Measurements from ENCODE around the gene GFM1. TPM values are rescaled to one million over a fixed set of nuclear protein-coding genes. Genes with fewer than 3 reads are reported as not detected.

Gene GFM1
- total RNA-seq, 2 experiments from 2014 or later, result 57.4 to 57.8 TPM

DNA sequence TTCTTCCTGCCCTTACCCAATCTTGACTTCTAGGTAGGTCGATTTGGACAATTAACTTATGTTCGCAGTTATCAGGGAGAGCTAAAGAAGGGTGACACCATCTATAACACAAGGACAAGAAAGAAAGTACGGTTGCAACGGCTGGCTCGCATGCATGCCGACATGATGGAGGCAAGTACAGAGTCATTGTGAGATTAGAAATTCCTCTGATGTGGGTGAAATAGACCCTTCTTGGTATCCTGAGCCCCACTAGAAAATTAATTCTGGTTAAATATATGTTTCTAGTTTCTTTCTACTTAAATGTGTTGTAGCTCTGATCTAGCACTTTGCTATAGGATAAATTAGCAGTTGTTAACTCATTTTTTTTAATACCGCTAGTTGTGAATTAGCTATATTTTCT, 14.6 kb downstream of the GFM1 start:
- Mint-ChIP-seq H3K4me3 (no peak overlapping the region), H3K9me3 (no peaks in the 10 kb centered on the region), H3K27ac (no peak overlapping the region), H3K4me1 (ENCODE audit: low read depth) (peaks cover 6% of the 10 kb centered on the region), H3K27me3 (ENCODE audit: low read depth) (no peaks in the 10 kb centered on the region), H3K36me3 (ENCODE audit: low read depth) (peaks cover 15% of the 10 kb centered on the region)
- DNase-seq, result no peak
- intact Hi-C loops (cut with micrococcal nuclease), result loop anchor here (1.0 to 2.0 kb wide), 3 partner anchors 13 to 602 kb away; partner anchors contain the start of gene LXN
- CTCF ChIA-PET, result interaction anchor here (0.6 to 3.3 kb wide), 17 partner anchors 8 to 1186 kb away, joined by 3 to 43 read pairs (median 5); partner anchors contain the start of genes GFM1 and LXN

DNA sequence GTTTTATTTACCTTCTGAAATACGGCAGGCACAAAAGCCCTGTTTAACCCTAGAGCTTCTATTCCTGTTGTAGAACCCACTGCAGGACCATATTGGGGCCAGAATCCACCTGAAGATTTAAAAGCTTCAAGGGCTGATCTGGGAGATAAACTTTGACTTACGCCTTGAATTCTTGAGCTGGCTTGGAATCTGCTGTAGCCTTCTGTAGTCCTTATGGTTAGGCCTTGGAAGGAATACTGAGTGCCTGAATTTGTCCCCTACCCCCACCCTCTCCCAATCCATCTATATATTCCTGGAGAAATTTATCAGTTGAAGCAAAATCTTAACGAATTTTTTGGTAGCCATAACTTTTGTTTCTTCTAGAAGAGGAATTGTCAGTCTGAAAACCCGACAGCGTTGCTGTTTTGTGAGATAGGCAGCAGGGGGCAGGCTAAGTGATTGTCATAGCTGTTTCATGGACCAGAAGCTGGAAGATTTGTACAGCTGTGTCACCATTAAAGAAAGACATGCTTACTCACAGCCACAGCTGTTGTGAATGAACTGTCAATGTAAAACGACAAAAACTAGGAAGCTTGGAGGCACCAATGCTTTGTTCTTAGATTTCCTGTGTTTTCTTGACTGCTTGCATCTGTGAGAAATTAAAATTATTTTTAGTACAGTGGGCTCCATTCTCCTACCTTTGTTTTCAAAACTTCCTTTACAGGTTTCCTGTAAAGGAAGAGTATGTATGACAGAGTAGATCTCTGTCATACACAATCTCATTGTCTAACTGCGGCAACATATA, 15.3 kb downstream of the GFM1 start:
- no peaks in the 10 kb centered on the region for H3K27me3 Mint-ChIP-seq (ENCODE audit: low read depth)
- no peak overlapping the region for H3K27ac Mint-ChIP-seq
- peak; percentile 74 for DNase-seq
- no peak overlapping the region for H3K4me3 Mint-ChIP-seq
- H3K36me3 Mint-ChIP-seq (ENCODE audit: low read depth), result peaks cover 19% of the 10 kb centered on the region
- H3K4me1 Mint-ChIP-seq (ENCODE audit: low read depth), result peaks cover 6% of the 10 kb centered on the region
- intact Hi-C loops (cut with micrococcal nuclease), result loop anchor here (1.0 to 2.0 kb wide), 3 partner anchors 13 to 601 kb away; partner anchors contain the start of gene LXN
- no peaks in the 10 kb centered on the region for H3K9me3 Mint-ChIP-seq
- CTCF ChIA-PET, result interaction anchor here (0.6 to 3.3 kb wide), 19 partner anchors 8 to 1185 kb away, joined by 3 to 43 read pairs (median 5); partner anchors contain the start of genes GFM1 and LXN

DNA sequence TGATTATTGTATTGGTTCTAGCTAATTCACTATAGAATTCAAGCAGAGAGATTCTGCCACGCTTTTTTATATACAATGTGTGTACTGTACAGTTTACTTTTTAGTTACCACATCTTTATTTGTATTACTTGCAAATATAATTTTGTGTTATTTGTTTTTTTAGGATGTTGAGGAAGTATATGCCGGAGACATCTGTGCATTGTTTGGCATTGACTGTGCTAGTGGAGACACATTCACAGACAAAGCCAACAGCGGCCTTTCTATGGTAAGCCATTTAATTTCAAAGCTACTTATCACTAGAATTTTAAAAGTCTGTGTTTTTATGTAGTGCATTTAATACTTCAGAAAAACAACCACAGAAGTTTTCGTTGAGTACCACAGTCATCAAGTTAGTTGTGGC, 16.4 kb downstream of the GFM1 start:
- peaks cover 19% of the 10 kb centered on the region for H3K36me3 Mint-ChIP-seq (ENCODE audit: low read depth)
- no peak overlapping the region for H3K4me3 Mint-ChIP-seq
- no peak overlapping the region for H3K27ac Mint-ChIP-seq
- H3K27me3 Mint-ChIP-seq (ENCODE audit: low read depth), result no peaks in the 10 kb centered on the region
- H3K9me3 Mint-ChIP-seq, result no peaks in the 10 kb centered on the region
- no peak for DNase-seq
- intact Hi-C loops (cut with micrococcal nuclease), result no loop called here
- CTCF ChIA-PET, result interaction anchor here (1.0 to 3.3 kb wide), 6 partner anchors 8 to 129 kb away, joined by 3 to 43 read pairs (median 4); partner anchors contain the start of genes GFM1 and LXN
- H3K4me1 Mint-ChIP-seq (ENCODE audit: low read depth), result peaks cover 6% of the 10 kb centered on the region

DNA sequence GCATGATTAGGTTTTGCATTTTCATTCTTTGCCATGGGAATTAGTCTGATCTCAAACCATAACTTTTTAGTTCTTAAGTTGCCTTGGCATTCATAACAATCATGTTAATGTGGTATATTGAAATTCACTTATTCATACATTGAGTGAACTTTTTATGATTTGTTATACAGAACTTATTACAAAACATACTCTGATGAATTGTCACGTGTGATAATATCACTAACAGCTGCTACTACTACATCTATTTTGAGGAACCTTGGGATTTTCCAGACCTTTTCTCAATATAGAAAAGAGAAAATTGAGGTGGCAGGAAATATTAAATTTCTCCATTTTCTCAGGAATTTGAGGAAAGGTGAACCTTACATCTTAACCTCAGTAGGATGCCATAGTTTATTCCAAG, 18.9 kb downstream of the GFM1 start:
- no peak overlapping the region for H3K27ac Mint-ChIP-seq
- peaks cover 20% of the 10 kb centered on the region for H3K36me3 Mint-ChIP-seq (ENCODE audit: low read depth)
- no peaks in the 10 kb centered on the region for H3K27me3 Mint-ChIP-seq (ENCODE audit: low read depth)
- DNase-seq, result no peak
- no peak overlapping the region for H3K4me3 Mint-ChIP-seq
- H3K9me3 Mint-ChIP-seq, result no peaks in the 10 kb centered on the region
- intact Hi-C loops (cut with micrococcal nuclease), result no loop called here
- H3K4me1 Mint-ChIP-seq (ENCODE audit: low read depth), result peaks cover 6% of the 10 kb centered on the region
- CTCF ChIA-PET, result interaction anchor here (2.4 kb wide), 1 partner anchor 18 kb away, joined by 13 read pairs; the partner anchor contains the start of gene GFM1

DNA sequence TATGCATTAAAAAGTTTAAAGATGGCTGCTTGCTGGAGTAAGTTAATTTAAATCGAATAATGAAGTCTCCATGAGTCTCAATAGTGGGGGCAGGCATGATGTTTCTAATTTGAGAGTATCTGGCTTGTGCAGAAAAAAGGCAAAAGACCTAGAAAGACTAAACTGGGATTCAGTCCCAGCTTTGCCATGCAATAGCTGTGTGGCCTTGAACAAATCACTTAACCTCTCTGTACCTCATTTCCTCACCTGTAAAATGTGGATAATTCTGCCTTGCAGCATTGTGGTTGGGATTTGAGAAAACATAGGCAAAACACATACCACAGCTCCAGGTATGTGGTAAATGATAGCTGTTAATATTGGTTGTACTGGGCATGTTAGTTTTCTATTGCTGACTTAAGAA, 19.5 kb downstream of the GFM1 start:
- intact Hi-C loops (cut with micrococcal nuclease), result no loop called here
- no peak overlapping the region for H3K4me3 Mint-ChIP-seq
- H3K4me1 Mint-ChIP-seq (ENCODE audit: low read depth), result peaks cover 3% of the 10 kb centered on the region

DNA sequence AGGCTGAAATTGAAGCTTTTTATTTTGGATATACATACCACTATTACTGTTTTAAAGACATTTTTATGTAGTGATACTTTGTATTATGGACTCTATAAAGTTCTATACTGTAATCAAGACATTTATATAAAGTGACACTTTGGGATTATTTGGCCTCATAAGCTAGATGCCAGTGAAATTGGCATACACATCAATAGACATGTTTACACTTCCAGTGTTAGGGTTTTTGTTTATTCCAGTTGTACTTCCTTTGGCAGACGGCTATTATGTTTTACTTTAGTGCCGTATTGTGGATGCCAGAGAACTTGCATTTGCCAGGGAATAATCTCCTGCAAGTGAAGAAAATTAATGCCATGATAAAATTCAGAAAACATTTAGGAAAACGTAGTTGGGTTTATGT, 22.1 kb downstream of the GFM1 start:
- H3K4me3 Mint-ChIP-seq, result no peak overlapping the region
- H3K27me3 Mint-ChIP-seq (ENCODE audit: low read depth), result no peaks in the 10 kb centered on the region
- peaks cover 30% of the 10 kb centered on the region for H3K36me3 Mint-ChIP-seq (ENCODE audit: low read depth)
- intact Hi-C loops (cut with micrococcal nuclease), result no loop called here
- no peak overlapping the region for H3K27ac Mint-ChIP-seq
- DNase-seq, result no peak
- CTCF ChIA-PET, result interaction anchor here (1.0 kb wide), 1 partner anchor 23 kb away, joined by 3 read pairs; the partner anchor contains the start of gene GFM1
- H3K4me1 Mint-ChIP-seq (ENCODE audit: low read depth), result peaks cover 9% of the 10 kb centered on the region
- H3K9me3 Mint-ChIP-seq, result no peaks in the 10 kb centered on the region

More for the DNA sequence above, 19.5 kb downstream of the GFM1 start:
- Mint-ChIP-seq H3K27ac (no peak overlapping the region), H3K27me3 (ENCODE audit: low read depth) (no peaks in the 10 kb centered on the region), H3K9me3 (no peaks in the 10 kb centered on the region), H3K36me3 (ENCODE audit: low read depth) (peaks cover 23% of the 10 kb centered on the region)
- DNase-seq, result no peak
- CTCF ChIA-PET, result interaction anchor here (2.4 kb wide), 1 partner anchor 19 kb away, joined by 13 read pairs; the partner anchor contains the start of gene GFM1

DNA sequence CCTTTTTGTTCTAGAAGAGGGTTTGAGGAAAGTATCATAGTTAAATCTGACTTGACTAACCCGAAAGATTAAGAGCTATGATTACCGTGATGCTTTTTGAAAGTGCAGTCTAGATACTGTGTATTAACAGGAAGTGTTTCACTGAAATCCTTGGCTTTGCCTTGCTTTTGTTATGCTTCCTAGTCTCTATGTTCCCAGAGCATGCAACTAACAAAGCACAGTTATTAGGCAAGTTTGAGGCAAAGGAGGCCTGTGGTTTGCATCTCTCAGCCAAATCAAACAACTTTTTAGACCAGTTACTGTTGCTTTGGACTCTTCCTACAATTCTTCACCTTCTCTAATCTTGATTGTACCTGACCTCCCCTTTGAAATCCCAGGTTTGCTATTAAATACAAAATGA, 24.2 kb downstream of the GFM1 start:
- no peak overlapping the region for H3K27ac Mint-ChIP-seq
- DNase-seq, result no peak
- no peaks in the 10 kb centered on the region for H3K27me3 Mint-ChIP-seq (ENCODE audit: low read depth)
- peaks cover 36% of the 10 kb centered on the region for H3K36me3 Mint-ChIP-seq (ENCODE audit: low read depth)
- intact Hi-C loops (cut with micrococcal nuclease), result no loop called here
- H3K4me3 Mint-ChIP-seq, result no peak overlapping the region
- H3K4me1 Mint-ChIP-seq (ENCODE audit: low read depth), result peaks cover 17% of the 10 kb centered on the region
- no peaks in the 10 kb centered on the region for H3K9me3 Mint-ChIP-seq
- CTCF ChIA-PET, result interaction anchor here (1.5 kb wide), 1 partner anchor 9 kb away, joined by 8 read pairs; no protein-coding TSS in a partner anchor

DNA sequence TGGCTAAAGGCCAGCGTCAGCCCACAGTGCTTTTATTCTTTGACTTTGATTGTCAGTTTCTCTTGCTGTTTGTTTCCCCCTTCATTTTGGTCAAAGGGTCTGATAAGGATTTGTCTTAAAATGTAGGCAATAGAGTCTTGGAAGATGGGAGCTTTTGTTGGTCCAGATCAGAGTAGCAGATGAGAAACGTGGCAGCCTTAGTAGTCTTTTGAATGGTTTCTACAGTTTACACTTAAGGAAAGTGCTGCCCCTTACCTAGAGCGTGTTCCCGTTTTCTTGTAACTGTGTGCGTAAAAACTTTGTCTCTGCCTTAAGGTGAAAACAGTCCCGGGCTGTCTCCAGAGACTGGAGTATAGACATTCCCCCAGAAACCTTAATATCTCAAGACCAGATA, 27.5 kb downstream of the GFM1 start:
- H3K27me3 Mint-ChIP-seq (ENCODE audit: low read depth), result no peaks in the 10 kb centered on the region
- H3K9me3 Mint-ChIP-seq, result no peaks in the 10 kb centered on the region
- H3K27ac Mint-ChIP-seq, result peak overlapping the region; percentile 88
- intact Hi-C loops (cut with micrococcal nuclease), result loop anchor here (1.0 to 10.0 kb wide), 5 partner anchors 13 to 1497 kb away; partner anchors contain the start of genes GFM1 and MFSD1
- peaks cover 17% of the 10 kb centered on the region for H3K4me1 Mint-ChIP-seq (ENCODE audit: low read depth)
- DNase-seq, result no peak
- peaks cover 28% of the 10 kb centered on the region for H3K36me3 Mint-ChIP-seq (ENCODE audit: low read depth)
- H3K4me3 Mint-ChIP-seq, result peak overlapping the region; percentile 90
- CTCF ChIA-PET, result interaction anchor here (0.9 to 1.6 kb wide), 7 partner anchors 11 to 119 kb away, joined by 3 to 13 read pairs (median 4); partner anchors contain the start of gene GFM1

DNA sequence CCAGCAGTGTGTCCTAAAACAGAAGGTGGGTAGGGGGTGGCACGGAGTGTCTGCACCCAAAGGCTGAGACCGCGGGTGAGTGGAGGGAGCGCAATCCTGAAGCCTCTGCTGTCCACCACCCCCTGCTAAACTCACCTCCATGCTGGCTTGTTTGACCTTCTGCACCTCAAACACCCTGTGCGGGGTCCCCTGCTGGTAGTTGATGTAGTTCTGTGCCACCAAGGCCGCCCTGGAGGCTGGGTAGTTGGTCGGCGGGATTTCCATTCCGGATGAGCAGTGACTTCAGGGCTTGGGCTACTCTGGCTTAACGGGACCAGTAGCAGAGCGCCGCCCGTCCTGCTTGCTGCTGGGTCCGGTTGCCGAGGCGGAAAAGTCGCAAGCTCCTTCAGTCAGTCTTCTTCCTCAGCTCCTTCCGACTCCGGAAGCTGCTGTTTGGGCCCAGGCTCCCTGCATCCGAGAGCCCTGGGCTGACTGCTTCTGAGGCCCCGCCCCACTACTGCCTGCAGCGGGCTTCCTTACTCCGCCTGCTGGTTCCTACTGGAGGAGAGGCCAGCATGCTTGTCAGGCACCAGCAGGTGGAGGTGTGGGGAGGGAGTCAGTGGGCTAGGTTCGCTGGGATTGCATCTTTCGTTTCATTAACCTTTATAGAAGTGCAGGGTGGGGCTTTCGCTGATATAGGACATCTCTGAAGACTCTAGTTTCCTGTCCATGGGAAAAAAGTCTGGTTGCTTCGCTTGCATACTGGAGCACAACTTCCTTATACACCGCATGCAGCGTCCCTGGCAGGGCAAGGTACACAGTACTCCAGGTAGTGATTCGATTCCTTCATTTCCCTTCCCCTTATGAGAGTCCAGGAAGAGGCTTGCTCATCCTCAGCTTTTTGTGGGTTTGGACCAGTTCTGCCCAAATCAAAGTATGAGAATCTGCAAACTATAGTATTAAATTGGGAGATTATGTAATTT, 28.2 kb downstream of the GFM1 start, which contains the start of gene LXN:
TSS of gene LXN (minus strand) at position 434 of the 962 bp plus-strand sequence. CDS start at position 264, 170 bp downstream.
- peak within 1 kb of the TSS; percentile 90 for H3K4me3 Mint-ChIP-seq
- H3K4me1 Mint-ChIP-seq (ENCODE audit: low read depth), result peaks cover 17% of the 10 kb centered on the region
- CTCF ChIA-PET, result interaction anchor here (0.9 to 1.6 kb wide), 6 partner anchors 12 to 118 kb away, joined by 3 to 13 read pairs (median 4); partner anchors contain the start of gene GFM1
- no peaks in the 10 kb centered on the region for H3K27me3 Mint-ChIP-seq (ENCODE audit: low read depth)
- H3K36me3 Mint-ChIP-seq (ENCODE audit: low read depth), result peaks cover 30% of the 10 kb centered on the region
- intact Hi-C loops (cut with micrococcal nuclease), result loop anchor here (1.0 to 10.0 kb wide), 5 partner anchors 13 to 1498 kb away; partner anchors contain the start of genes GFM1 and MFSD1
- peak within 1 kb of the TSS; percentile 88 for H3K27ac Mint-ChIP-seq
- peak; percentile 90 for DNase-seq
- H3K9me3 Mint-ChIP-seq, result no peaks in the 10 kb centered on the region

DNA sequence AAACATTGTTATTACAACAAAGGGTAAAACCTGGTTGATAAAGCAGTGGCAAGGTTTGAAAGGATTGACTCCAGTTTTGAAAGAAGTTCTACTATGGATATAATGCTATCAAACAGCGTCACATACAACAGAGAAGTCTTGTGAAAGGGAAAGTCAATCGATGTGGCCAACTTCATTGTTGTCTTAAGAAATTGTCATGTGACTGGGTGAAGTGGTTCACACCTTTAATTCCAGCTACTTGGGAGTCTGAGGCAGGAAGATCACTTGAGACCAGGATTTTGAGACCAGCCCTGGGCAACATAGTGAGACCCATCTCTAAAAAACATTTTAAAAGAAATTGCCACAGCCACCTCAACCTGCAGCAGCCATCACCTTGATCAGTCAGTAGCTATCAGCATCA, 34.4 kb downstream of the GFM1 start:
- no peaks in the 10 kb centered on the region for H3K27me3 Mint-ChIP-seq (ENCODE audit: low read depth)
- H3K36me3 Mint-ChIP-seq (ENCODE audit: low read depth), result peaks cover 23% of the 10 kb centered on the region
- H3K4me3 Mint-ChIP-seq, result no peak overlapping the region
- H3K4me1 Mint-ChIP-seq (ENCODE audit: low read depth), result peaks cover 2% of the 10 kb centered on the region
- no peaks in the 10 kb centered on the region for H3K9me3 Mint-ChIP-seq
- no peak for DNase-seq
- H3K27ac Mint-ChIP-seq, result no peak overlapping the region
- CTCF ChIA-PET, result interaction anchor here (0.9 kb wide), 1 partner anchor 19 kb away, joined by 5 read pairs; no protein-coding TSS in a partner anchor
- intact Hi-C loops (cut with micrococcal nuclease), result loop anchor here (10.0 kb wide), 1 partner anchor 1504 kb away; no protein-coding TSS in a partner anchor

DNA sequence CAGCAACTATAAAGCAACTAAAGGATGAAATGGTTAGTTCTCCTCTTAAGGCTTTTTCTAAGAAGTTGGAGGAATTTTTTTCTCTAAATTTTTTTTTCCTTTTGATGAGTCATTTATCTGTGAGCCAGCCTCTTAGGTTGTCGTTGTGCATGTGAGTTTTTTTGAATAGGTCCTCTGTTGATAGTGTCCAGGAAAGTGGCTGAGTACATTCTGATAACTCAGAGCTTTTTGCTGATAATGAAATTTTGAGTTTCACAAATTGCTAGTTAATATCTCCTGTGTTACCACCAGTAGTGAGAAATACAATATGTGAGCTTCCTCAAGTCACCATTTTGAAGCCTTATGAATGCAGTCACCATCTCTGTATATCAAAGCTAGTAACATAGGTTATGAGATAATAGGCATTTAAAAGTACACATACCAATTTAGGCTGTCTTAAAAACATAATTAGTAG, 35.2 kb downstream of the GFM1 start:
- CTCF ChIA-PET, result interaction anchor here (1.1 kb wide), 1 partner anchor 28 kb away, joined by 5 read pairs; no protein-coding TSS in a partner anchor
- peaks cover 3% of the 10 kb centered on the region for H3K4me1 Mint-ChIP-seq (ENCODE audit: low read depth)

More for the DNA sequence above, 35.2 kb downstream of the GFM1 start:
- no peaks in the 10 kb centered on the region for H3K9me3 Mint-ChIP-seq
- H3K27me3 Mint-ChIP-seq (ENCODE audit: low read depth), result no peaks in the 10 kb centered on the region
- intact Hi-C loops (cut with micrococcal nuclease), result loop anchor here (10.0 kb wide), 1 partner anchor 1505 kb away; no protein-coding TSS in a partner anchor
- H3K4me3 Mint-ChIP-seq, result no peak overlapping the region
- no peak for DNase-seq
- no peak overlapping the region for H3K27ac Mint-ChIP-seq
- H3K36me3 Mint-ChIP-seq (ENCODE audit: low read depth), result peaks cover 23% of the 10 kb centered on the region
